Subcutaneous abdominal adipose tissue (tissue), 5 donors: ENCODE results near the gene ZFP30.
"Not testable (repeated sequence)": the region's sequence is repeated elsewhere in the genome, so short reads cannot be mapped to it uniquely, and the experiment has no call there.

Experiments
- H3K27ac ChIP-seq: one replicate; pipeline ENCODE4 v1.7.0; 2013; ENCODE audit warnings: low read depth, mild to moderate bottlenecking, inconsistent platforms, low read length, moderate library complexity
- H3K27me3 ChIP-seq, 5 donors: one replicate each; pipeline ENCODE4 v1.7.0; 2013; ENCODE audit warnings: low read length in 5 of 5, inconsistent platforms in 1 of 5; ENCODE audit not compliant: control insufficient read depth in 5 of 5, insufficient read depth in 4 of 5
- H3K36me3 ChIP-seq, 5 donors: one replicate each; pipeline ENCODE4 v1.7.0; 2013; ENCODE audit warnings: low read length in 5 of 5; ENCODE audit not compliant: control insufficient read depth in 5 of 5, insufficient read depth in 5 of 5
- H3K4me1 ChIP-seq, 5 donors: one replicate each; pipeline ENCODE4 v1.7.0; 2013; ENCODE audit warnings: low read length in 5 of 5, mild to moderate bottlenecking in 3 of 5, moderate library complexity in 1 of 5; ENCODE audit not compliant: control insufficient read depth in 5 of 5, insufficient read depth in 5 of 5
- H3K4me3 ChIP-seq, 5 donors: one replicate each; pipeline ENCODE4 v1.7.0; 2013; ENCODE audit warnings: low read length in 5 of 5, low read depth in 1 of 5
- H3K9ac ChIP-seq, 5 donors: one replicate each; pipeline ENCODE4 v1.7.0; 2013; ENCODE audit warnings: low read length in 5 of 5, mild to moderate bottlenecking in 4 of 5, moderate library complexity in 3 of 5
- H3K9me3 ChIP-seq, 5 donors: one replicate each; pipeline ENCODE4 v1.7.0; 2013; ENCODE audit warnings: low read length in 5 of 5; ENCODE audit not compliant: control insufficient read depth in 5 of 5
- donor health status: healthy.
- donor health status: healthy.
- donor health status: healthy.
- donor health status: healthy.
- donor health status: healthy.

The ZFP30 gene

DNA sequence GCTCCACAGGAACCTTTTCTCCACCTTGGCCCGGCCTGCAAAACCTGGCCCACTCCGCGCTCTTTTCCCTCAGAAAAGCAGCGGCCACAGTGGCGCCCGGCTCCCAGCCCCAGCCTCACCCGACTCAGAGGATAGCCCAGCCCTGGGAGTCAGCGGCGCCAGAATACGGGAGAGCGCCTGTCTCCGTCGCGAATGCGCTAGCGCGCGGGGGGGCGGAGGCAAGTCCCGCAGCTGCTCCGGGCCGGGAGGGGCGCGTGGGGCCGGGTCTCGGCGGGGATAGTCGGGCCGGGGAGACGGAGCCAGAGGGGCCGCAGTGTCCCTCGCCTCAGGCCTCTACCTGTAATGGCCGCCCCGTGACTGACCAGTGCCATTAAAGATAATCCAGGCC, at the start of gene ZFP30:
Gene ZFP30, minus strand, starts transcription at position 165 of the 388 bp plus-strand sequence. CDS start 7,643 bp downstream, outside the sequence.
- peaks cover 0 to 9% (median 6%) of the 10 kb centered on the region in 5 donors for H3K9me3 ChIP-seq
- H3K4me3 ChIP-seq: peak within 1 kb of the TSS; percentile 87 to 95 (median 90)
- H3K9ac ChIP-seq: peak within 1 kb of the TSS; percentile 72 to 94 (median 76)
- H3K36me3 ChIP-seq: no peaks in the 10 kb centered on the region
- peaks cover 7 to 34% (median 26%) of the 10 kb centered on the region in 5 donors for H3K4me1 ChIP-seq
- no peaks in the 10 kb centered on the region for H3K27me3 ChIP-seq
- H3K27ac ChIP-seq: peak within 1 kb of the TSS; percentile 78

DNA sequence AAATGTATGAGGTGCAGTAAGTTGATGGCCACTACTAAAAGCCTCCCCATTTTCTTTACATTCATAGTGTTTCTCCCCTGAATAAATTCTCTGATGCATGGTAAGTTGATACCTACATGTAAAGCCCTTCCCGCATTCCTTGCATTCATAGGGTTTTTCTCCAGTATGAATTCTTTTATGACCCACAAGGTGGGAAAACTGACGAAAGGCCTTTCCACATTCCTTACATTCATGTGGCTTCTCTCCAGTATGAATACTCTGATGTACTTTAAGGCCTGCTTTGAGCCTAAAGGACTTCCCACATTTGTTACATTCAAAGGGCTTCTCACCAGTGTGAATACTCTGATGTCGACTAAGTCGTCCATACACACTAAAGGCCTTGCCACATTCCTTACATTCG, 43.8 kb upstream of the ZFP30 start:
- no peak overlapping the region for H3K27ac ChIP-seq
- no peak overlapping the region for H3K9ac ChIP-seq
- H3K4me1 ChIP-seq: no peaks in the 10 kb centered on the region
- peak overlapping the region in 2 of 5 donors; percentile 1 to 47 for H3K4me3 ChIP-seq
- H3K9me3 ChIP-seq: peaks cover 13 to 48% (median 36%) of the 10 kb centered on the region in 5 donors
- peaks cover 23 to 34% (median 32%) of the 10 kb centered on the region in 5 donors for H3K36me3 ChIP-seq
- no peaks in the 10 kb centered on the region for H3K27me3 ChIP-seq

DNA sequence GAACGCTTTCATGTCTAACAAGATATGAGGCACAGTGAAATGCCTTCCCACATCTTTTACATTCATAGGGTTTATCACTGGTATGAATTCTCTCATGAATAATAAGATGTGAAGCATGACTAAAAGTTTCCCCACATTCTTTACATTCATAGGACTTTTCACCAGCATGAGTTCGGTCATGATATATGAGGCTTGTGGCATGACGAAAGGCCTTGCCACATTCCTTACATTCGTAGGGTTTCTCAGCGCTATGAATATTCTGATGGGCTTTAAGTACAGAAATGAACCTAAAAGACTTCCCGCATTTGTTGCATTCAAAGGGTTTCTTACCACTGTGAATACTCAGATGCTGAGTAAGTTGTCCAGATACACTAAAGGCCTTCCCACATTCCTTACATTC, 43.0 kb upstream of the ZFP30 start:
- H3K9me3 ChIP-seq: peaks cover 13 to 48% (median 36%) of the 10 kb centered on the region in 5 donors
- peaks cover 21 to 29% (median 29%) of the 10 kb centered on the region in 5 donors for H3K36me3 ChIP-seq
- no peaks in the 10 kb centered on the region for H3K27me3 ChIP-seq
- peak overlapping the region in 2 of 5 donors; percentile 16 to 28 for H3K4me3 ChIP-seq
- no peak overlapping the region for H3K27ac ChIP-seq
- H3K9ac ChIP-seq: no peak overlapping the region
- no peaks in the 10 kb centered on the region for H3K4me1 ChIP-seq

DNA sequence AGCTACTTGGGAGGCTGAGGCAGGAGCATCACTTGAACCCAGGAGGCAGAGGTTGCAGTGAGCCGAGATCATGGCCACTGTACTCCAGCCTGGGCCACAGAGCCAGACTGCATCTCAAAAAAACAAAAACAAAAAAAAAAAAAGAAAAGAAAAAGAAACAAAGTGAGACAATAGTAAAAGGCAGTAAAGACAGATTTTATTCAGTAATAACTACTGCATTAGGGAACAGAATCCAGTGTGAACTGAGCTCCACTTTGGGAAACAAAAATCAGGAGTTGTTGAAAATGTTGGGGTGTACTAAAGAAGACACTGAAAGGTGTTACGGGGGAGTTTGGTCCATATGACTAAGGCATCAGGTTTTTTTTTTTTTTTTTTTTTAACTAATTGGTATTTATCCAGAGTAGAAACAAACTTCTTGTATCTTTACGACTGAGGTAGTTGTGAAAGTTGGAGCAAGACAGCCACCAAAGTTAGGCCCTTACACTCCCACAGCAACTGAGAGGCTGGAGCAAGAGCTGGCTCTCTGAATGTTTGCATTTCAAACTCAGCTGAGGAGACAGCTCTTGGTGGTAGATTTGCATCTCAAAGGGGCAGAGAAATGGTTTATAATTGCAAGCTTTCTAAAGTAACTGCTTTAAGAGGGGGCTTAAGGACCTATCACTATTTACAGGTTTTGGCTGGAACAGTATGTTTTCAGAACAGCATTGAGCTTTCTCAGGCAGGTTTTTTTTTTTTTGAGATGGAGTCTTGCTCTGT, 40.1 kb upstream of the ZFP30 start:
- Histone ChIP-seq H3K4me3 (no peak overlapping the region), H3K27me3 (no peaks in the 10 kb centered on the region), H3K9ac (no peak overlapping the region), H3K27ac (no peak overlapping the region), H3K36me3 (peaks cover 21 to 29% (median 27%) of the 10 kb centered on the region in 5 donors), H3K9me3 (peaks cover 13 to 42% (median 37%) of the 10 kb centered on the region in 5 donors), H3K4me1 (peaks cover 0 to 10% (median 8%) of the 10 kb centered on the region in 5 donors)

DNA sequence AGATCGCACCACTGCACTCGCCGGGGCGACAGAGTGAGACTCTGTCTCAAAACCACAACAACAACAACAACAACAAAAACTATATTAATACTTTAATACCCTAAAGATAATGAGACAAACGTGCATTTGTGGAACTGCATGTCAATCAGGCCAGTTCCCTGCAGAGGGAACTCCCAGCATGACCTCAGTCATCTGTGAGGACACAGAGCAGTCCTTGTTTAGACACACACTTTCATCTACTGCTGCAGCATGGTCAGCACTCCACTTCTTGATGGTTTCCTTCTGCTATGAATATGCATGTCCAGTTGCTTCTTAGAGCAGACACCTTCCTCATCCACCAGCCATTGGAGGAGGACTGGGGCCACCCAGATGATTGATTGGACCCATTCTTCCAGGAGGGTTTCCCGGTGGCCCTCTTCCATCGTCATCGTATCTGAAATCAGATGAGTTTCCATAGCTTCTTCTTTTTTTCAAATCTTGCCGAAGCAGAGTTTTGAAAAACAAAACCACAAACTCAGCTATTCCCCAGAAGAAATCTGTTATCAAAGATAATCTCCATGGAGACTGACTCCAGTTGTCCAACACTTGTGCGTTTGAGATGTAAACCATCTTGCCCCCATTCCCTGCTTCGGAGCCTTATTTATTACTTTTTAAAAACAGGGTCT, 37.8 kb upstream of the ZFP30 start:
- Histone ChIP-seq H3K4me3 (peak overlapping the region in 1 of 5 donors; percentile 21), H3K27ac (no peak overlapping the region), H3K27me3 (no peaks in the 10 kb centered on the region), H3K9me3 (peaks cover 4 to 24% (median 17%) of the 10 kb centered on the region in 5 donors), H3K36me3 (peaks cover 4 to 12% (median 8%) of the 10 kb centered on the region in 5 donors), H3K4me1 (peaks cover 0 to 10% (median 9%) of the 10 kb centered on the region in 5 donors), H3K9ac (no peak overlapping the region)

DNA sequence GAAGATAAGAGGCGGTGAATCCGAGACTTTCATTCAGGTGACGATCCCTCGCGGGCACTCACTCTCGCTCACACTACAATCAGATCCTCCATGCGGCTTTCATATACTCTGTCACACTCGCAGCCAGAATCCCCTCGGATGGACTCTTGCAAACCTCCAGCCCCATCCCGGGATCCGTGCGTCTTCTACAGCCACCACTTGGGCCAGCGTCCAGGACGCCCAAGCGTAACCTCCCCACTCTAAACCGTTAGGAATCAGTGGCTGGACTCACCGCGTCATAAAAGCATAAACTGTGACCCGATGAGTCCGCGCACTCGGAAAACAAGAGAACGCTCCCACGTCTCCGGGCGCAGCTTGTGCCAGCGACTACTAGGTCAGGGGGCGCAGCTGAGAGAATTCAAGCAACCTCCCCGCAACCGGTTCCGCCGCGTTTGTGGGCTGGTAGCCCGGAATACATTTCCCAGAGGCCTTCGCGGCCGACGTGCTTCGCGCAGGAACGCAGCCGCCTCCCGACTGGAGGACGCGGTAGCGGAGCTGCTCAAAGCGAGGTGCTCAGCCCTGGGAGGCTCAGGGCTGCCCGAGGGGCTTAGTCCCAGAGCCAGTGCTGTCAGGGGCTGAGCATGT, 36.7 kb upstream of the ZFP30 start:
- H3K4me1 ChIP-seq: peaks cover 0 to 10% (median 9%) of the 10 kb centered on the region in 5 donors
- H3K9ac ChIP-seq: peak overlapping the region; percentile 66 to 89 (median 82)
- peak overlapping the region; percentile 70 to 90 (median 86) for H3K4me3 ChIP-seq
- no peaks in the 10 kb centered on the region for H3K27me3 ChIP-seq
- peak overlapping the region; percentile 78 for H3K27ac ChIP-seq
- H3K36me3 ChIP-seq: peaks cover 0 to 7% (median 5%) of the 10 kb centered on the region in 5 donors
- peaks cover 0 to 17% (median 10%) of the 10 kb centered on the region in 5 donors for H3K9me3 ChIP-seq

DNA sequence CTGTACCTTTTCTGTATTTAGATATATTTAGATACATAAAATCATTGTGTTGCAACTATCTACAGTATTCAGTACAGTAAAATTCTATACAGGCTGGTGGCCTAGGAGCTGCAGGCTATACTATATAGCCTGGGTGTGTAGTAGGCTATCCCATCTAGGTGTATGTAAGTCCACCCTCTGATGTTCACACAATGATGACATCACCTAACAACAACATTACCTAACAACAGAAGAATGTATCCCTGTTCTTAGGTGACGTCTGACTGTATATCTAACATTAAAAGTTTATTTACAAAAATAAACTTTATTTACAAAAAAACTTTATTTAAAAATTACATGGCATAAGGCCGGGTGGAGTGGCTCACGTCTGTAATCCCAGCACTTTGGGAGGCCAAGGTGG, 28.3 kb upstream of the ZFP30 start:
- Histone ChIP-seq H3K4me3 (no peak overlapping the region), H3K4me1 (no peaks in the 10 kb centered on the region), H3K27me3 (no peaks in the 10 kb centered on the region), H3K36me3 (peaks cover 2 to 18% (median 7%) of the 10 kb centered on the region in 5 donors), H3K9ac (no peak overlapping the region), H3K27ac (no peak overlapping the region), H3K9me3 (peaks cover 5 to 42% (median 33%) of the 10 kb centered on the region in 5 donors)

DNA sequence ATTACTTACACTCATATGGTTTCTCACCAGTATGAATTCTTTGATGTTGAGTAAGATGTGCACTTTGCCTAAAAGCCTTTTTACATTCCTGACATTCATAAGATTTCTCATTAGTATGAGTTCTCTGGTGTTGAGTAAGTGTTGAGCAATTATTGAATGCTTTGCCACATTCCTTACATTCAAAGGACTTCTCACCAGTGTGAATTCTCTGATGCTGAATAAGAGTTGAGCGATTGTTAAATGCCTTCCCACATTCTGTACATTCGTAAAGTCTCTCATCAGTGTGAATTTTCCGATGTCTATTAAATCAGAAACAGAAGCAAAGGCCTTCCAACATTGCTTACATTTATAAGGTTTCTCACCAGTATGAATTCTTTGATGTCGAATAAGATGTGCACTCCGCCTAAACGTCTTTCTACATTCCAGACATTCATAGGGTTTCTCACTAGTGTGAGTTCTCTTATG, 14.2 kb upstream of the ZFP30 start:
- H3K9me3 ChIP-seq: peaks cover 40 to 89% (median 70%) of the 10 kb centered on the region in 5 donors
- H3K27ac ChIP-seq: no peak overlapping the region
- no peaks in the 10 kb centered on the region for H3K4me1 ChIP-seq
- H3K9ac ChIP-seq: no peak overlapping the region
- no peaks in the 10 kb centered on the region for H3K36me3 ChIP-seq
- H3K4me3 ChIP-seq: peak overlapping the region in 4 of 5 donors; percentile 35 to 46 (median 38)
- no peaks in the 10 kb centered on the region for H3K27me3 ChIP-seq

DNA sequence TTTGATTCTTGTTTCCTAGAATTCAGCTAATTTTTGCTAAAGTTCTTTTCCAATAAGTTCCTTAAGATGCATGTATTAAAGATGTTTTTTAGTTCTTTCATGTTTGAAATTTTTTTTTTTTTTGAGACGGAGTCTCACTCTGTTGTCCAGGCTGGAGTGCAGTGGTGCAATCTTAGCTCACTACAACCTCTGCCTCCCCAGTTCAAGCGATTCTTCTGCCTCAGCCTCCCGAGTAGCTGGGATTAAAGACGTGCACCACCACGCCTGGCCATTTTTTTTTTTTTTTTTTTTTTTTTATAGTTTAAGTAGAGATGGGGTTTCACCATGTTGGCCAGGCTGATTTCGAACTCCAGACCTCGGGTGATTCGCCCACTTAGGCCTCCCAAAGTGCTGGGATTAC, 1.9 kb upstream of the ZFP30 start:
- not testable (repeated sequence) for H3K4me3 ChIP-seq, H3K27ac ChIP-seq, H3K9ac ChIP-seq, H3K27me3 ChIP-seq, H3K36me3 ChIP-seq
- peaks cover 2 to 21% (median 14%) of the 10 kb centered on the region in 5 donors for H3K9me3 ChIP-seq
- H3K4me1 ChIP-seq: peaks cover 7 to 34% (median 26%) of the 10 kb centered on the region in 5 donors
